Thyroid gland (tissue), 4 donors: ENCODE measurements around the gene KAT6B.

Source experiments
- POLR2A ChIP-seq, 2 donors: fragments of 450-650 bp; IDR thresholded peaks; one replicate each; pipeline ENCODE4 v1.6.1; 2017; ENCODE audit warnings: antibody characterized with exemption in 2 of 2, mild to moderate bottlenecking in 2 of 2, moderate library complexity in 1 of 2
- TF ChIP-seq, protein P1 (sequence below), 6 experiments: fragments of 200-600 bp in 3 of 6; fragments of 450-650 bp in 3 of 6; sonication (generic) in 3 of 6; IDR thresholded peaks; one replicate each; pipeline ENCODE4 v1.5.1; 2016 to 2019; ENCODE audit warnings: antibody characterized with exemption in 6 of 6, mild to moderate bottlenecking in 2 of 6, inconsistent platforms in 1 of 6, moderate library complexity in 1 of 6

GRCh38 chr10:74991435-74991834 is 165.0 kb downstream of the KAT6B start:
- TF ChIP-seq, protein P1, sequence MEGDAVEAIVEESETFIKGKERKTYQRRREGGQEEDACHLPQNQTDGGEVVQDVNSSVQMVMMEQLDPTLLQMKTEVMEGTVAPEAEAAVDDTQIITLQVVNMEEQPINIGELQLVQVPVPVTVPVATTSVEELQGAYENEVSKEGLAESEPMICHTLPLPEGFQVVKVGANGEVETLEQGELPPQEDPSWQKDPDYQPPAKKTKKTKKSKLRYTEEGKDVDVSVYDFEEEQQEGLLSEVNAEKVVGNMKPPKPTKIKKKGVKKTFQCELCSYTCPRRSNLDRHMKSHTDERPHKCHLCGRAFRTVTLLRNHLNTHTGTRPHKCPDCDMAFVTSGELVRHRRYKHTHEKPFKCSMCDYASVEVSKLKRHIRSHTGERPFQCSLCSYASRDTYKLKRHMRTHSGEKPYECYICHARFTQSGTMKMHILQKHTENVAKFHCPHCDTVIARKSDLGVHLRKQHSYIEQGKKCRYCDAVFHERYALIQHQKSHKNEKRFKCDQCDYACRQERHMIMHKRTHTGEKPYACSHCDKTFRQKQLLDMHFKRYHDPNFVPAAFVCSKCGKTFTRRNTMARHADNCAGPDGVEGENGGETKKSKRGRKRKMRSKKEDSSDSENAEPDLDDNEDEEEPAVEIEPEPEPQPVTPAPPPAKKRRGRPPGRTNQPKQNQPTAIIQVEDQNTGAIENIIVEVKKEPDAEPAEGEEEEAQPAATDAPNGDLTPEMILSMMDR (IDR thresholded peaks at IDR 0.05), result peak in 4 of 6 experiments; percentile 8 to 44 (median 20)
- TF ChIP-seq POLR2A (IDR thresholded peaks at IDR 0.05), result no peak
